ENCODE results near the gene KRT86.

- TF ChIP-seq RAD21 (IDR thresholded peaks at IDR 0.05; ENCODE audit: low read depth) (no peak), TAF1 (IDR thresholded peaks at IDR 0.05; ENCODE audit: low read depth) (no peak), CREB1 (IDR thresholded peaks at IDR 0.05; ENCODE audit: low read depth) (no peak), TCF12 (IDR thresholded peaks at IDR 0.05; ENCODE audit: low read depth) (no peak), TEAD4 (IDR thresholded peaks at IDR 0.05) (no peak), YY1 (IDR thresholded peaks at IDR 0.05; ENCODE audit: low read depth) (no peak), EP300 (IDR thresholded peaks at IDR 0.05; ENCODE audit: borderline replicate concordance) (no peak), NFIC (IDR thresholded peaks at IDR 0.05) (no peak)
- TF ChIP-seq, protein P1, sequence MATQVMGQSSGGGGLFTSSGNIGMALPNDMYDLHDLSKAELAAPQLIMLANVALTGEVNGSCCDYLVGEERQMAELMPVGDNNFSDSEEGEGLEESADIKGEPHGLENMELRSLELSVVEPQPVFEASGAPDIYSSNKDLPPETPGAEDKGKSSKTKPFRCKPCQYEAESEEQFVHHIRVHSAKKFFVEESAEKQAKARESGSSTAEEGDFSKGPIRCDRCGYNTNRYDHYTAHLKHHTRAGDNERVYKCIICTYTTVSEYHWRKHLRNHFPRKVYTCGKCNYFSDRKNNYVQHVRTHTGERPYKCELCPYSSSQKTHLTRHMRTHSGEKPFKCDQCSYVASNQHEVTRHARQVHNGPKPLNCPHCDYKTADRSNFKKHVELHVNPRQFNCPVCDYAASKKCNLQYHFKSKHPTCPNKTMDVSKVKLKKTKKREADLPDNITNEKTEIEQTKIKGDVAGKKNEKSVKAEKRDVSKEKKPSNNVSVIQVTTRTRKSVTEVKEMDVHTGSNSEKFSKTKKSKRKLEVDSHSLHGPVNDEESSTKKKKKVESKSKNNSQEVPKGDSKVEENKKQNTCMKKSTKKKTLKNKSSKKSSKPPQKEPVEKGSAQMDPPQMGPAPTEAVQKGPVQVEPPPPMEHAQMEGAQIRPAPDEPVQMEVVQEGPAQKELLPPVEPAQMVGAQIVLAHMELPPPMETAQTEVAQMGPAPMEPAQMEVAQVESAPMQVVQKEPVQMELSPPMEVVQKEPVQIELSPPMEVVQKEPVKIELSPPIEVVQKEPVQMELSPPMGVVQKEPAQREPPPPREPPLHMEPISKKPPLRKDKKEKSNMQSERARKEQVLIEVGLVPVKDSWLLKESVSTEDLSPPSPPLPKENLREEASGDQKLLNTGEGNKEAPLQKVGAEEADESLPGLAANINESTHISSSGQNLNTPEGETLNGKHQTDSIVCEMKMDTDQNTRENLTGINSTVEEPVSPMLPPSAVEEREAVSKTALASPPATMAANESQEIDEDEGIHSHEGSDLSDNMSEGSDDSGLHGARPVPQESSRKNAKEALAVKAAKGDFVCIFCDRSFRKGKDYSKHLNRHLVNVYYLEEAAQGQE (IDR thresholded peaks at IDR 0.05; ENCODE audit: low read depth) = no peak
- TF ChIP-seq, protein P2, sequence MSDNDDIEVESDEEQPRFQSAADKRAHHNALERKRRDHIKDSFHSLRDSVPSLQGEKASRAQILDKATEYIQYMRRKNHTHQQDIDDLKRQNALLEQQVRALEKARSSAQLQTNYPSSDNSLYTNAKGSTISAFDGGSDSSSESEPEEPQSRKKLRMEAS (IDR thresholded peaks at IDR 0.05) = no peak
Observed at GRCh38 chr12:52275686-52276085, 1.2 kb downstream of the KRT86 start.
